Coronary artery (tissue), 2 donors: Measurements from ENCODE around the gene RARG.
A peak's percentile ranks its signal among the peaks of the same experiment; 100 is the strongest.

ENCODE experiments used
- DNase-seq: peaks from one replicate; pipeline ENCODE4 v3.0.0-alpha.2; 2017; ENCODE audit warnings: low spot score
- H3K27ac ChIP-seq, 2 donors: fragments of 200-600 bp; sonication (generic); one replicate each; pipeline ENCODE4 v1.5.1; 2016 to 2019
- H3K4me3 ChIP-seq: fragments of 200-600 bp; sonication (generic); 2 replicates; pipeline ENCODE4 v1.5.1; 2016; ENCODE audit warnings: mild to moderate bottlenecking, moderate library complexity
- CTCF ChIP-seq: fragments of 200-600 bp; sonication (generic); IDR thresholded peaks from one replicate; pipeline ENCODE4 v1.5.1; 2019; ENCODE audit warnings: antibody characterized with exemption

The RARG gene

GRCh38 chr12:53214221-53214620, 17.8 kb downstream of the RARG start:
- peak overlapping the region in 1 of 2 donors; percentile 51 for H3K27ac ChIP-seq
- no peak for DNase-seq

GRCh38 chr12:53213348-53213747, 18.7 kb downstream of the RARG start:
- no peak overlapping the region for H3K4me3 ChIP-seq
- TF ChIP-seq CTCF, result peak; percentile 91
- DNase-seq, result no peak
- H3K27ac ChIP-seq, result no peak overlapping the region

More at GRCh38 chr12:53214221-53214620, 17.8 kb downstream of the RARG start:
- no peak overlapping the region for H3K4me3 ChIP-seq
- no peak for TF ChIP-seq CTCF

- no peak for TF ChIP-seq CTCF
- Histone ChIP-seq H3K27ac (no peak overlapping the region), H3K4me3 (no peak overlapping the region)
- no peak for DNase-seq
Measured at GRCh38 chr12:53212931-53213330, 19.1 kb downstream of the RARG start.

- H3K27ac ChIP-seq, result no peak overlapping the region
- no peak for TF ChIP-seq CTCF
- DNase-seq, result no peak
- H3K4me3 ChIP-seq, result no peak overlapping the region
Measured at GRCh38 chr12:53211476-53212381, 20.3 kb downstream of the RARG start.

- Histone ChIP-seq H3K27ac (no peak overlapping the region), H3K4me3 (no peak overlapping the region)
- no peak for TF ChIP-seq CTCF
- DNase-seq, result no peak
Measured at GRCh38 chr12:53210843-53211242, 21.2 kb downstream of the RARG start.

- no peak overlapping the region for H3K4me3 ChIP-seq
- peak overlapping the region in 1 of 2 donors; percentile 29 for H3K27ac ChIP-seq
- no peak for DNase-seq
- no peak for TF ChIP-seq CTCF
Measured at GRCh38 chr12:53208877-53209463, 23.0 kb downstream of the RARG start.
